ENCODE measurements around the gene SPG11.
A peak's percentile ranks its signal among the peaks of the same experiment; 100 is the strongest.
"Not testable (repeated sequence)": the region's sequence is repeated elsewhere in the genome, so short reads cannot be mapped to it uniquely, and the experiment has no call there.

Gene SPG11, protein sequence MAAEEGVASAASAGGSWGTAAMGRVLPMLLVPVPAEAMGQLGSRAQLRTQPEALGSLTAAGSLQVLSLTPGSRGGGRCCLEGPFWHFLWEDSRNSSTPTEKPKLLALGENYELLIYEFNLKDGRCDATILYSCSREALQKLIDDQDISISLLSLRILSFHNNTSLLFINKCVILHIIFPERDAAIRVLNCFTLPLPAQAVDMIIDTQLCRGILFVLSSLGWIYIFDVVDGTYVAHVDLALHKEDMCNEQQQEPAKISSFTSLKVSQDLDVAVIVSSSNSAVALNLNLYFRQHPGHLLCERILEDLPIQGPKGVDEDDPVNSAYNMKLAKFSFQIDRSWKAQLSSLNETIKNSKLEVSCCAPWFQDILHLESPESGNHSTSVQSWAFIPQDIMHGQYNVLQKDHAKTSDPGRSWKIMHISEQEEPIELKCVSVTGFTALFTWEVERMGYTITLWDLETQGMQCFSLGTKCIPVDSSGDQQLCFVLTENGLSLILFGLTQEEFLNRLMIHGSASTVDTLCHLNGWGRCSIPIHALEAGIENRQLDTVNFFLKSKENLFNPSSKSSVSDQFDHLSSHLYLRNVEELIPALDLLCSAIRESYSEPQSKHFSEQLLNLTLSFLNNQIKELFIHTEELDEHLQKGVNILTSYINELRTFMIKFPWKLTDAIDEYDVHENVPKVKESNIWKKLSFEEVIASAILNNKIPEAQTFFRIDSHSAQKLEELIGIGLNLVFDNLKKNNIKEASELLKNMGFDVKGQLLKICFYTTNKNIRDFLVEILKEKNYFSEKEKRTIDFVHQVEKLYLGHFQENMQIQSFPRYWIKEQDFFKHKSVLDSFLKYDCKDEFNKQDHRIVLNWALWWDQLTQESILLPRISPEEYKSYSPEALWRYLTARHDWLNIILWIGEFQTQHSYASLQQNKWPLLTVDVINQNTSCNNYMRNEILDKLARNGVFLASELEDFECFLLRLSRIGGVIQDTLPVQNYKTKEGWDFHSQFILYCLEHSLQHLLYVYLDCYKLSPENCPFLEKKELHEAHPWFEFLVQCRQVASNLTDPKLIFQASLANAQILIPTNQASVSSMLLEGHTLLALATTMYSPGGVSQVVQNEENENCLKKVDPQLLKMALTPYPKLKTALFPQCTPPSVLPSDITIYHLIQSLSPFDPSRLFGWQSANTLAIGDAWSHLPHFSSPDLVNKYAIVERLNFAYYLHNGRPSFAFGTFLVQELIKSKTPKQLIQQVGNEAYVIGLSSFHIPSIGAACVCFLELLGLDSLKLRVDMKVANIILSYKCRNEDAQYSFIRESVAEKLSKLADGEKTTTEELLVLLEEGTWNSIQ (N-terminal part only)

DNA sequence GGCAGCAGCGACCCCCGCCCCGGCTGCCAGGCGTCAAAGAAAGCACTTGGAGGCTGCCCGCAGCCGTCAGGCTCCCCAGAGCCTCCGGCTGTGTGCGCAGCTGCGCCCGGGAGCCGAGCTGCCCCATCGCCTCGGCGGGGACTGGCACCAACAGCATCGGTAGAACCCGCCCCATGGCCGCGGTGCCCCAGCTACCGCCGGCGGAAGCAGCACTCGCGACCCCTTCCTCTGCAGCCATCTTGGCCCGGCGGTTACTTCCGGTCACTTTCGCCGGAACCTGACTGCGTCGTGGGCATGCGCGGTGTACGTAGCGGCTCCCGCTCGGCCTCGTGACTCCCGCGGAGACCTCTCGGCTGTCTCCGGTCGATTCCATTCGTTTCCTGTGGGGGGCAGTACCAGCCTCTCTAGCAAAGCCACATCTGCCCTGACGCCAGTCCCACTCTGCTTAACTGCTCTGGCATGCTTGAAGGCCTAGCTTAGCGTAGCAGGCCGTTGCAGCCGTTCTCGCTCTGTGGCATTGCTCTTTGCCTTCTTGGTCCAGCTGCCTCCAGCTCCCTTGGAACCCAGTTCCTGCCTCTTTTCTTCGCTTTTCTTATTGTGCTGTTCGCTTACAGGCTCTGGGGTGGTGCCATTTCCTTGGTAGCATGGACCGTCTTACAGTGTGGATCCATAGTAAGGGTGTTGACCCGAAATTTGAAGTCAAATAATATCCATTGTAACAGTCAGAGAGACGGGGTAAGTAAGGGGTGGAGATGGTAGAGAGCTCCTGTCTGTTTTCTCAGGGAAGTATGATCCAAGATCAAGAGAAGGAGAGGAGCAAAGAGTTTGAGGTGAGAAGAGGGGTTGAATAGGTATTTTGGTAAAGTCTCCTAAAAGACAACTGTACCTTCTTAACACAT is at the start of gene SPG11:
Gene SPG11 (minus strand): TSS at position 253 of the 899 bp plus-strand sequence. CDS start 15 bp downstream, at position 238.
- peak; percentile 93 for DNase-seq

DNA sequence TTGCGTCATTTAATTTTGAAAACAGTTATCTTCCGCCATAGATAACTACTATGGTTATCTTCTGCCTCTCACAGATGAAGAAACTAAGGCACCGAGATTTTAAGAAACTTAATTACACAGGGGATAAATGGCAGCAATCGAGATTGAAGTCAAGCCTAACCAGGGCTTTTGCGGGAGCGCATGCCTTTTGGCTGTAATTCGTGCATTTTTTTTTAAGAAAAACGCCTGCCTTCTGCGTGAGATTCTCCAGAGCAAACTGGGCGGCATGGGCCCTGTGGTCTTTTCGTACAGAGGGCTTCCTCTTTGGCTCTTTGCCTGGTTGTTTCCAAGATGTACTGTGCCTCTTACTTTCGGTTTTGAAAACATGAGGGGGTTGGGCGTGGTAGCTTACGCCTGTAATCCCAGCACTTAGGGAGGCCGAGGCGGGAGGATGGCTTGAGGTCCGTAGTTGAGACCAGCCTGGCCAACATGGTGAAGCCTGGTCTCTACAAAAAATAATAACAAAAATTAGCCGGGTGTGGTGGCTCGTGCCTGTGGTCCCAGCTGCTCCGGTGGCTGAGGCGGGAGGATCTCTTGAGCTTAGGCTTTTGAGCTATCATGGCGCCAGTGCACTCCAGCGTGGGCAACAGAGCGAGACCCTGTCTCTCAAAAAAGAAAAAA is 49.0 kb upstream of the SPG11 start:
- DNase-seq = no peak

DNA sequence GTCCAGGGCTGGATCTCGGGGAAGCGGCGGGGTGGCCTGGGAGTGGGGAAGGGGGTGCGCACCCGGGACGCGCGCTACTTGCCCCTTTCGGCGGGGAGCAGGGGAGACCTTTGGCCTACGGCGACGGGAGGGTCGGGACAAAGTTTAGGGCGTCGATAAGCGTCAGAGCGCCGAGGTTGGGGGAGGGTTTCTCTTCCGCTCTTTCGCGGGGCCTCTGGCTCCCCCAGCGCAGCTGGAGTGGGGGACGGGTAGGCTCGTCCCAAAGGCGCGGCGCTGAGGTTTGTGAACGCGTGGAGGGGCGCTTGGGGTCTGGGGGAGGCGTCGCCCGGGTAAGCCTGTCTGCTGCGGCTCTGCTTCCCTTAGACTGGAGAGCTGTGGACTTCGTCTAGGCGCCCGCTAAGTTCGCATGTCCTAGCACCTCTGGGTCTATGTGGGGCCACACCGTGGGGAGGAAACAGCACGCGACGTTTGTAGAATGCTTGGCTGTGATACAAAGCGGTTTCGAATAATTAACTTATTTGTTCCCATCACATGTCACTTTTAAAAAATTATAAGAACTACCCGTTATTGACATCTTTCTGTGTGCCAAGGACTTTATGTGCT is 48.4 kb upstream of the SPG11 start:
- no peak for DNase-seq

- peak; percentile 84 for DNase-seq
Measured at GRCh38 chr15:44711096-44711742, 47.8 kb upstream of the SPG11 start, which contains the start of the genes B2M and PATL2. B2M (plus strand) TSS chr15:44711517; CDS start chr15:44711547, 30 bp downstream. PATL2 (minus strand) TSS chr15:44711323; CDS start chr15:44676490, 34,833 bp downstream.

- DNase-seq = no peak
Measured at GRCh38 chr15:44710236-44711095, 47.0 kb upstream of the SPG11 start.

DNA sequence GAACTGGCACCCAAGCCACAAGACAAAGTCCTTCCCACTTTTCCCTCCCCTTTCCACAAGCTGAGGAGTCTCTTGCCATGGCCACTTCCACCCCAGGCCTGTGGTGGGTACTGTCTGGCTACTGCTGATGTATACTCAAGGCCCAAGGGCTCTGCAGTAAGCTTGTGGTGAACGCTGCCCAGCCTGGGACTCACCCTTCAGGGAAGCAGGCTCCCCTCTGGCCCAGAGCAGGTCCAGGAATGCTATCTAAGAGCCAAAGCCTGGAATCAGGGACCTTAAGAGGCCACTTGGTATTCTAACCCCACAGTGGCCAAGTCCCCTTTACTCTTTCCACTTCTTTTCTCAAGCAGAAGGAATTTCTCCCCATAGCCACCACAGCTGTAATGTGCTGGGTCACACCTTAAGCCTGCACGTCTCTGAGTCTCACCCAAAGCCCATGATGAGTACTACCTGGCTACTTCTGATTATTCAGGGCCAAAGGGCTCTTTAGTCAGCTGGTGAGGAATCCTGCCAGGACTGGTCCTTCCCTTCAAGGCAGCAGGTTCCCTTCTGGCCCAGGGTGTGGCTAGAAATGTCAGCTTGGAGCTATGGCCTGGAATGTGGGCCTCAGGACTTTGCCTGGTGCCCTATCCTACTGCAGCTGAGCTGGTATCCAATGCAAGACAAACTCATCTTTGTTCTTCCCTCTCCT is 43.6 kb upstream of the SPG11 start:
- DNase-seq = no peak

DNA sequence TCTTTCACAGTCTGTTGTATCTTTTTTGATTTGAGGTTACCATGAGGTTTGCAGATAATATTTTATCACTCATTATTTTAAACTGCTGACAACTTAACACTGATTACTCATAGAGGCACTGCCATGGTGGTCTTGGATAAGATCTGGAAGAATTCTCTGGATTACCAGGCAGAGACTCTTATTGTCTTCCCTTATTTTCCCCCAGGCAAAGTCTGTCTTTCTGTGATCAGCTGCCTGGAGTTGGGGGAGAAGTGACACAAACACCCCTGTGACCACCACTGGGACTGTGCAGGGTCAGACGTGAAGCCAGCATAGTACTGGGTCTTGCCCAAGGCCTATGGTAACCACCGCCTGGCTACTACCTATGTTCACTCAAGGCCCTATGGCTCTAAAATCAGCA is 42.9 kb upstream of the SPG11 start:
- no peak for DNase-seq

- no peak for DNase-seq
Measured at GRCh38 chr15:44705986-44706385, 42.5 kb upstream of the SPG11 start.

GRCh38 chr15:44700676-44701075 is 37.2 kb upstream of the SPG11 start:
- not testable (repeated sequence) for DNase-seq

DNA sequence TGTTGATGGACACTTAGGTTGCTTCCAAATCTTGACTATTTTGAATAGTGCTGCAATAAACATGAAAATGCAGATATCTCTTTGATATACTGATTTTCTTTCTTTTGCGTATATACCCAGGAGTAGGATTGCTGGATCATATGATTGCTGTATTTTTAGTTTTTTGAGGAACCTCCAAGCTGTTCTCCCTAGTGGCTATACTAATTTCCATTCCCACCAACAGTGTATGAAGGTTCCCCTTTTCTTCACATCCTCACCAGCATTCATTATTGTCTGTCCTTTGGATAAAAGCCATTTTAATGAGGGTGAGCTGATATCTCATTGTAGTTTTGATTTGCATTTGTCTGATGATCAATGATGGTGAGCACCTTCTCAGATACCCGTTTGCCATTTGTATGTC is 35.2 kb upstream of the SPG11 start:
- DNase-seq = no peak

DNA sequence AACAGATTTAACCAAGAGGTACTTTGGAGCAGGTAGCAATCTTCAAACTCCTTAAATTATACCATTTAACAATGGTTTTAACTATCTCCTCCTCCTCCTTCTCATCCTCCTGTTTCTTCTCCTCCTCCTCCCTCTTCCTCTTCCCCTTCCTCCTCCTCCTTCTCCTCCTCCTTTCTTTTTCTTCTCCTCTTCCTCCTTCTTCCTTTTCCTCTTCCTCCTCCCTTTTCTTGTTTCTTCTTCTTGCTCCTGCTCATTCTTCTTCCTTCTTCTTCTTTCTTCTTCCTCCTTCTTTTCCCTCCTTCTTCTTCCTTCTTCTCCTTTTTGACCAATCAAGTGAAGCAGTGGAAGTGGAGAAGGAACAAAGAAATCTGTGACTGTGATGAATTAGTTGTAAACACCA is 33.6 kb upstream of the SPG11 start:
- no peak for DNase-seq

- DNase-seq = no peak
Measured at GRCh38 chr15:44695294-44695693, 31.8 kb upstream of the SPG11 start.

- DNase-seq = no peak
Measured at GRCh38 chr15:44694416-44694815, 31.0 kb upstream of the SPG11 start.

DNA sequence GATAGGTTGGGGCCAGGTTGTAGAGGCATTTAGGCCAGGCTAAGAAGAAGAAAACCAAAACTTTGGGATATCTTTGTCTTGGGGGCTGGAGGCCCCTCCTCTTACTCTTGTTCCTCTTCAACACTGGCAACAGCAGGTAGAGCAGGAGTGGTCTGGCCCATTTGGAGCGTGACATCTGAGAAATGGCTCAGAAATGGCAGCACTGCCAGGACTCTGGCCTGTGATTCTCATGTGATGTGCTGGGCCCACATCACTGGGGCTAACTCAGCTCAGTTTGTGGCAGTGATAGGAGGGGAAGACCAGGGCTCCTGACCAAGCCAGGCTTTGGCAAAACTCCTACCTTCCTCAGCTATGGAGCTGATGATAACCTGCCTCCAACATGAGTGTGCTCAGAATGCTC is 29.2 kb upstream of the SPG11 start:
- DNase-seq = no peak

- DNase-seq = not testable (repeated sequence)
Measured at GRCh38 chr15:44690245-44690644, 26.8 kb upstream of the SPG11 start.

GRCh38 chr15:44689318-44689717 is 25.9 kb upstream of the SPG11 start:
- not testable (repeated sequence) for DNase-seq

DNA sequence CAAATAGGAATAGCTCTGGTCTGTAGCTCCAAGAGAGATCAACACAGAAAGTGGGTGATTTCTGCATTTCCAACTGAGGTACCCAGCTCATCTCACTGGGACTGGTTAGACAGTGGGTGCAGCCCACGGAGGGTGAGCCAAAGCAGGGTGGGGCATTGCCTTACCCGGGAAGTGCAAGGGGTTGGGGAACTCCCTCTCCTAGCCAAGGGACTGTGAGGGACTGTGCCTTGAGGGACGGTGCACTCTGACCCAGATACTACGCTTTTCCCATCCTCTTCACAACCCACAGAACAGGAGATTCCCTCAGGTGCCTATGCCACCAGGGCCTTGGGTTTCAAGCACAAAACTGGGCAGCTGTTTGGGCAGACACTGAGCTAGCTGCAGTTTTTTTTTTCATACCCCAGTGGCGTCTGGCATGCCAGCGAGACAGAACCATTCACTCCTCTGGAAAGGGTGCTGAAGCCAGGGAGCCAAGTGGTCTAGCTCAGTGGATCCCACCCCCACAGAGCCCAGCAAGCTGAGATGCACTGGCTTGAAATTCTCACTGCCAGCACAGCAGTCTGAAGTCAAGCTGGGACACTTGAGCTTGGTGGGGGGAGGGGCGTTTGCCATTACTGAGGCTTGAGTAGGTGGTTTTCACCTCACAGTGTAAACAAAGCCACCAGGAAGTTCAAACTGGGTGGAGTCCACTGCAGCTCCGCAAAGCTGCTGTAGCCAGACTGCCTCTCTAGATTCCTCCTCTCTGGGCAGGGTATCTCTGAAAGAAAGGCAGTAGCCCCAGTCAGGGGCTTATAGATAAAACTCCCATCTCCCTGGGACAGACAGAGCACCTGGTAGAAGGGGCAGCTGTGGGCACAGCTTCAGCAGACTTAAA is 19.6 kb upstream of the SPG11 start:
- peak; percentile 12 for DNase-seq

Measured in NCI-H2107 (cell line).